ENCODE data around the gene RBBP8NL.

Gene RBBP8NL

GRCh38 chr20:62466072-62466760 lies 38.9 kb upstream of the RBBP8NL start:
- H3K36me3 Mint-ChIP-seq = no peaks in the 10 kb centered on the region
- no peak for DNase-seq
- no peak overlapping the region for H3K4me3 Mint-ChIP-seq
- no peaks in the 10 kb centered on the region for H3K9me3 Mint-ChIP-seq
- peaks cover 23% of the 10 kb centered on the region for H3K27me3 Mint-ChIP-seq
- H3K27ac Mint-ChIP-seq = no peak overlapping the region
- no peaks in the 10 kb centered on the region for H3K4me1 Mint-ChIP-seq
- CTCF ChIA-PET = no interaction called here

DNA sequence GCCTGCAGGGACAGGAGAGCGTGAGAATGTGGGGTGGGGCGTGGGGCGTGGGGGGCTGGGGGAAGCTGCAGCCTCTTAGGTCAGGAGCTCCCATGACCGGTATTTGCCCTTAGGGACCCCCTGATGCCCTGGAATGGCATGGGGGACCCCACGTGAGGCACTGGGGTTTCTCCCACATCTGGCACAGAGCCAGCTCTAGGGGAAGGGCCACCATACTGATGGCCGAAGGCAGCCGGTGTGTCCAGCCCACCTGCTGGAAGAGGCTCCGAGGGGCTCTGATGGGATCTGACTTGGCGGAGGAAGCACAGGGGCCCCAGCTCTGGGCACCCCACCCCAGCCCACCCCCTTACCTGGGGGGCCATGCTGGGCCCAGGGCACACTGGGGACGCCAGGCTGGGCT lies 37.7 kb upstream of the RBBP8NL start:
- CTCF ChIA-PET = no interaction called here
- Mint-ChIP-seq H3K36me3 (no peaks in the 10 kb centered on the region), H3K27me3 (peaks cover 12% of the 10 kb centered on the region), H3K27ac (no peak overlapping the region), H3K4me3 (no peak overlapping the region), H3K9me3 (no peaks in the 10 kb centered on the region), H3K4me1 (no peaks in the 10 kb centered on the region)
- DNase-seq = no peak

DNA sequence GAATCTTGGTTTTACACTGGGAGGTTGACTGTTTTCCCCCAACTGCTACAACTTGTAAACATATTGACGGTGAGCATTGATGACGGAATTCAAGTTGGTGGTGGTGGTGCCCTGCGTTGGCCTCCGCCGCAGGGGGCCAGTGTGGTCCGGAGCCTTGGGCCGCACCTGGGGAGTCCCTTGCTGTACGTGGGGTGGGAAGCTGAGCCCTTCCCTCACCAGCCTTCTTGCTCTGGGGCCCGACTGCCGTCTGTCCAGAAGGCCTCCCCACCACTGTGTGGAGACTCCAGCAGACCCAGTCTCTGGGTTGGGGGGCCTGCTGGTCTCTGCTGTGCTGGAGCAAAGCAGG lies 37.1 kb upstream of the RBBP8NL start:
- Mint-ChIP-seq H3K4me3 (no peak overlapping the region), H3K36me3 (no peaks in the 10 kb centered on the region), H3K27ac (no peak overlapping the region), H3K9me3 (no peaks in the 10 kb centered on the region), H3K4me1 (no peaks in the 10 kb centered on the region), H3K27me3 (peaks cover 6% of the 10 kb centered on the region)
- CTCF ChIA-PET = no interaction called here
- DNase-seq = no peak

DNA sequence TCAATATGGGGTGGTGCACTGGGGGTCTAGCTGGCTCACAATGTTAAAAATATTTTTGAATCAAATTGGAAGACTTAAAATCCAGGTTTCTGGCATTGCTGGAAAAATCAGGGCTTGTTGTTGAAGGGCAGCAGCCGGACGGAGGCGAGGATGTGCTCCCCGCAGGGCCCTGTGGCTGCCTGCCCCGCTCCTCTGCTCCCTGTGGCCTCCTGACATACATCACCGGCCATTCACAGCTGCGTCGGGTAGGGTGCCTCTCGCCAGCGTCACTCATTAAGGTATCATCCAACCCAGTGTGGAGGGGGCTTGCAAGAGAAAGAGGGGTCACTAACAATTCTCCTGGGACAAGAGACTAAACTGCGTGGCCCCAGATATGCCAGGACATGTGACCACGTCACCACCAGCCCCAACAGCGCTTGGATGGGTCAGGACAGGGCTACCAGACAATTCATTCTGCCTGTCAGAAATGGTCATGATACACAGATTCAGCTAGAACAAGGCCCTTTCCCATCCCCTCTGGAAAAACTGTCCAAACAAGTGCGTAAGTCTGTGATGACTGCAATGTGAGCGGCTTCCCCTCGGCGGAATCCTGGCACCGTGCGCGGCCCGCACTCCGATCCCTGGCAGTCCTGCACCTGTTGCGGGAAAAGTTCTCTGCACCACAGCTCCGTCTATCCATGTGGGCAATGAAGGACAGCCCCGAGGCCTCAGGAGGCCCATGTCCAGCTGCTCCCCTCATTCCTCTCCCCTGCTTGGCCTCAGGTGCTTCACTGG lies 36.5 kb upstream of the RBBP8NL start:
- no peaks in the 10 kb centered on the region for H3K36me3 Mint-ChIP-seq
- no peak overlapping the region for H3K27ac Mint-ChIP-seq
- no peaks in the 10 kb centered on the region for H3K9me3 Mint-ChIP-seq
- no peak for DNase-seq
- H3K4me3 Mint-ChIP-seq = no peak overlapping the region
- H3K4me1 Mint-ChIP-seq = no peaks in the 10 kb centered on the region
- H3K27me3 Mint-ChIP-seq = peaks cover 4% of the 10 kb centered on the region
- CTCF ChIA-PET = no interaction called here

DNA sequence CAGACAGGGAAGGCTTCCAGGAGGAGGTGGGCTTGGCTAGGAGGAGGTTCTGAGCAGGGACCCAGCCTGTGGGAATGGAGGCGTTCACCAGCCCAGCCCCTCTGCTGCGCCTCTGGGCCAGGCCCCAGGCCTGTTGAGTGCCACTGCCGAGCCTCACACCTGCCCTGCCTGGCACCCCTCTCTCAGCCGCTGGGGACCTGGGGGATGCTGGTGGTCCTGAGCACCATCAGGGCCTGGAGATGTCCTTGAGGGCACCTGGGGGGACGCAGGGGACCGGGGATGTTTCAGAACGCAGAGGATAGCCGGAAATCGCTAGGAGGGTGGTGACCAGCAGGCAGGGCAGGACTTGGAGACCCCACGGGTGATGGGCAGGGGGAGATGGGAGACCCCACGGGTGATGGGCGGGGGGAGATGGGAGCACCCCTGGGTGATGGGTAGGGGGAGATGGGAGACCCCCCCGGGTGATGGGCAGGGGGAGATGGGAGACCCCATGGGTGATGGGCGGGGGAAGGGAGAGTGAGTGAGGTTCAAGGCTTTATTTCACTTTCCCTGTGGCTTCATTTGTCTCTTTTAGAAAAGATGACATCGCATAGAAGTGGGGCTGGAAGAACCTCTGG lies 35.7 kb upstream of the RBBP8NL start:
- Mint-ChIP-seq H3K36me3 (no peaks in the 10 kb centered on the region), H3K9me3 (no peaks in the 10 kb centered on the region), H3K27me3 (peaks cover 4% of the 10 kb centered on the region), H3K4me3 (no peak overlapping the region), H3K4me1 (no peaks in the 10 kb centered on the region), H3K27ac (no peak overlapping the region)
- CTCF ChIA-PET = no interaction called here
- no peak for DNase-seq

- no peaks in the 10 kb centered on the region for H3K9me3 Mint-ChIP-seq
- H3K27me3 Mint-ChIP-seq = peaks cover 12% of the 10 kb centered on the region
- no peak overlapping the region for H3K4me3 Mint-ChIP-seq
- no peaks in the 10 kb centered on the region for H3K4me1 Mint-ChIP-seq
- H3K36me3 Mint-ChIP-seq = no peaks in the 10 kb centered on the region
- H3K27ac Mint-ChIP-seq = no peak overlapping the region
- CTCF ChIA-PET = no interaction called here
- DNase-seq = no peak
These were observed 34.5 kb upstream of the RBBP8NL start for GRCh38 chr20:62461834-62462233.

DNA sequence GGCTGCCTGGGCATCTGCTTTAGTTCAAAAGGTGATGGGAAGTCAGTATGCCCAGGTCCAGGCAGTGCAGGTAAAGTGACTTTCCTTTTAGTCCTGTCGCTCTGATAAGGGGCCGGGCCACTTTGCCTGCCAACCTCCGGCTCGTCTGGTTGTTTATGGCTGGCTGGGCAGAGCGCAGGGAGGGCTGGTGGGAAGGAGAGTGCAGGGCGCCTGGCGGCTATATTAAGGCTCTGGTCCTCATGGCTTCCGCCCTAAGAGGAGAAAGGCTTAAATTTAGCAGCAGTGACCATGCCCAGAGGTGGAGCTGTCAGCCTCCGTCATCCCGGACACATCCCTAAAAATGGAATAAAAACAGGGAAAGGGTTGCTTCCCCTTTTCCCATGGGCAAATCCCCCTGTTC lies 33.8 kb upstream of the RBBP8NL start:
- H3K9me3 Mint-ChIP-seq = no peaks in the 10 kb centered on the region
- CTCF ChIA-PET = no interaction called here
- H3K27me3 Mint-ChIP-seq = peaks cover 15% of the 10 kb centered on the region
- no peak overlapping the region for H3K4me3 Mint-ChIP-seq
- no peaks in the 10 kb centered on the region for H3K4me1 Mint-ChIP-seq
- no peak for DNase-seq
- H3K36me3 Mint-ChIP-seq = no peaks in the 10 kb centered on the region
- H3K27ac Mint-ChIP-seq = no peak overlapping the region

- no peak for DNase-seq
- H3K9me3 Mint-ChIP-seq = no peaks in the 10 kb centered on the region
- H3K36me3 Mint-ChIP-seq = no peaks in the 10 kb centered on the region
- CTCF ChIA-PET = no interaction called here
- no peak overlapping the region for H3K27ac Mint-ChIP-seq
- no peaks in the 10 kb centered on the region for H3K4me1 Mint-ChIP-seq
- H3K4me3 Mint-ChIP-seq = no peak overlapping the region
- H3K27me3 Mint-ChIP-seq = peaks cover 17% of the 10 kb centered on the region
These were observed 33.3 kb upstream of the RBBP8NL start for GRCh38 chr20:62460678-62461077.

GRCh38 chr20:62459488-62459887 lies 32.1 kb upstream of the RBBP8NL start:
- H3K27me3 Mint-ChIP-seq = peaks cover 27% of the 10 kb centered on the region
- CTCF ChIA-PET = no interaction called here
- H3K27ac Mint-ChIP-seq = no peak overlapping the region
- H3K9me3 Mint-ChIP-seq = no peaks in the 10 kb centered on the region
- no peaks in the 10 kb centered on the region for H3K4me1 Mint-ChIP-seq
- no peak for DNase-seq
- no peaks in the 10 kb centered on the region for H3K36me3 Mint-ChIP-seq
- H3K4me3 Mint-ChIP-seq = no peak overlapping the region

DNA sequence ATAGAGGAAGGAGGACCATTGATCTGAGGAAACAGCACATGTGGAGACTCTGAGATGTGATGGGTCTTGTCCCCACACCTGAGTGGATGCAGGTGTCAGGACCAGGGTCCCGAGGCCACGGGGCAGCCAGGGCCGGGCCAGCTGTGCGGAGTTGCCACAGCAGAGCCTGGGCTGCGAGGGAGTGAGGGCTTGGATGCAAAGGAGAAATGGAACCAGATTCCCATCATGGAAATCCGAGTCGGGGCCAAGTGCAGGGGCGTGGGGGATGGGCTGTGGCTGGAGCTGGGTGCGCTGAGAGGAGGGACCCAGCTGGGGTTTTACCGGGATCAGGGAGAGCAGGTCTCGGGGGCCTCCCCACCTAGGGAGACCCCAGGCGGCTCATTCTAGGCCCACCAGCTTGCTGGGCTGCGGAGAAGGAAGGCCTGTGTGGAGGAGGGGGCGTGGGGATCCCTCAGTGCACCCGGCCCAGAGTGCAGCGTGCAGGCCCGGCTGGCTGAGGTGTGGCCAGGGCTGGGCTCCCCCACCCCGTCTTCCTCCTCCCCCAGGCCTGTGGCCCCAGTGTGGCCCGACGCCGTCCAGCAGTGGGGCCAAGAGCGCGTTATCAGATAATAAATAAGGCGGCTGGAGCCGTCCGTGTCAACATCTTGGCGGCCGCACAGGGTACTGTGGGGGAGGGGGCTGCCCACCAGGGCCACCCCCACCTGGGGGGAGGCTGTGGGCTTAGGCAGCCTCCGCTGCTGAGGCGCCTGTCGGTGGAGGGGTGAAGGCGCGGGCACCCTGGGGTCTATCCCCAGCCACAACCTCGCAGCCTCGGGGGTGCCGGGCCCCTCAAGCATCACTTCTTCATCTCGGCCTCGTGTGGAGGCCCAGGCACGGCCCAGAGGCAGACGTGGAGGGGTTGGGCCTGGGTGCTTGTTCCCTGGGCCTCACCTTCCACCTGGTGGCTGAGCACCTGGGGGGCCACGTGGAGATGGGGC lies 31.2 kb upstream of the RBBP8NL start:
- Mint-ChIP-seq H3K27ac (no peak overlapping the region), H3K36me3 (no peaks in the 10 kb centered on the region), H3K27me3 (peaks cover 32% of the 10 kb centered on the region), H3K9me3 (no peaks in the 10 kb centered on the region), H3K4me3 (no peak overlapping the region), H3K4me1 (no peaks in the 10 kb centered on the region)
- DNase-seq = no peak
- CTCF ChIA-PET = no interaction called here

GRCh38 chr20:62457831-62458230 lies 30.5 kb upstream of the RBBP8NL start:
- H3K9me3 Mint-ChIP-seq = no peaks in the 10 kb centered on the region
- H3K4me3 Mint-ChIP-seq = no peak overlapping the region
- CTCF ChIA-PET = no interaction called here
- no peak overlapping the region for H3K27ac Mint-ChIP-seq
- peaks cover 37% of the 10 kb centered on the region for H3K27me3 Mint-ChIP-seq
- no peaks in the 10 kb centered on the region for H3K36me3 Mint-ChIP-seq
- no peaks in the 10 kb centered on the region for H3K4me1 Mint-ChIP-seq
- no peak for DNase-seq

- H3K36me3 Mint-ChIP-seq = no peaks in the 10 kb centered on the region
- no peaks in the 10 kb centered on the region for H3K4me1 Mint-ChIP-seq
- no peak overlapping the region for H3K4me3 Mint-ChIP-seq
- no peak overlapping the region for H3K27ac Mint-ChIP-seq
- no peaks in the 10 kb centered on the region for H3K9me3 Mint-ChIP-seq
- no peak for DNase-seq
- H3K27me3 Mint-ChIP-seq = peaks cover 35% of the 10 kb centered on the region
- CTCF ChIA-PET = no interaction called here
These were observed 29.8 kb upstream of the RBBP8NL start for GRCh38 chr20:62457098-62457497.

- DNase-seq = no peak
- no peak overlapping the region for H3K27ac Mint-ChIP-seq
- H3K36me3 Mint-ChIP-seq = no peaks in the 10 kb centered on the region
- CTCF ChIA-PET = no interaction called here
- no peaks in the 10 kb centered on the region for H3K4me1 Mint-ChIP-seq
- H3K27me3 Mint-ChIP-seq = peaks cover 33% of the 10 kb centered on the region
- no peak overlapping the region for H3K4me3 Mint-ChIP-seq
- H3K9me3 Mint-ChIP-seq = no peaks in the 10 kb centered on the region
These were observed 28.6 kb upstream of the RBBP8NL start for GRCh38 chr20:62455929-62456328.

DNA sequence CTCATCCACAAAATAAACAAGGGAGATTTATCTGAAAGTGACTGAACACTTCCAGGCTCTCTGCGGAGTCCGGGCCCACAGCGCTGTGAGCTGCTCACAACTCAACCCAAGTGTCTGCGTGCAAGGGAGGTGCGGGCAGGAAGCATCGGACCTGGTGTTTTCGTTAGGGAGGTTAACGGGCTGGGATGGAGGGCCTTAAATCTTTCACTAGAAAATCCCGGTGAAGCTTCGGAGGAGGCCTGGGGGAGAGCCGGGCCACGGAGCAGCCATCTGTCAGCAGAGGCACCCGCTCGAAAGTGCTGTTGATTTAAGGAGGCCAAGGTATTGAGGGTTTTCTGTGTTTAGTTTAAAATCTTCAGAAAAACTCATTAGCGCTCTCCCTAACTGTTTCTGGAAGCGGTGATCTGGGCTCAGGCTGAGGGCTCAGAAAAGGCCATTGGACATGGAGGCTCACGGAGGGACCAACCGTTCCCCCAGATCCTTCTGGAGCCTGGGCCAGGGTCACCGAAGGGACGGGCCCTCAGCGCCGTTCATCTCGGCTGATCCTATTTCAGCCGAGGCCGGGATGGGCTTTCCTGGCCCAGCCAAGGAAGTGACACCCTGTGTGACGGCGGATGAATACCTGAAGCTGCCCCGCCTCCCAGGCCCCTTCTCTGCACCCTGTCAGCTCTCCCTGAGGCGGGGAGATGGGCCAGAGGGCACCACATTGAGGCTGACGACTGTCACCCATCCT lies 27.7 kb upstream of the RBBP8NL start:
- no peak for DNase-seq
- no peaks in the 10 kb centered on the region for H3K4me1 Mint-ChIP-seq
- H3K4me3 Mint-ChIP-seq = no peak overlapping the region
- H3K27me3 Mint-ChIP-seq = peaks cover 34% of the 10 kb centered on the region
- no peak overlapping the region for H3K27ac Mint-ChIP-seq
- no peaks in the 10 kb centered on the region for H3K36me3 Mint-ChIP-seq
- H3K9me3 Mint-ChIP-seq = no peaks in the 10 kb centered on the region
- CTCF ChIA-PET = no interaction called here

Data from activated naive CD4-positive, alpha-beta T cell treated with anti-CD3 and anti-CD28 coated beads, Interleukin-2, amount 10 ng/mL, durations not matched to agents 7 days and 5 days (primary cell).